SK-N-SH (cell line): ENCODE results near the gene TMEM80. TPM values are rescaled to one million over a fixed set of nuclear protein-coding genes. Genes with fewer than 3 reads are reported as not detected.
"Not testable (repeated sequence)": the region's sequence is repeated elsewhere in the genome, so short reads cannot be mapped to it uniquely, and the experiment has no call there.

Experiments used
- CTCF ChIA-PET: fragments of 300-600, 350-600 bp; formaldehyde crosslinking; extraction: SDS; loops from one replicate; lab custom pipeline; 2021; lab: Yijun Ruan, JAX
- POLR2A ChIA-PET: fragments of 350-600 bp; sonication (Branson Sonifier 250); formaldehyde crosslinking; extraction: SDS; loops from one replicate; lab custom pipeline; 2020; ENCODE audit warnings: antibody characterized with exemption, inconsistent platforms; lab: Yijun Ruan, JAX
- DNase-seq: peaks from one replicate; pipeline ENCODE4 v3.0.0; 2012
- H2AFZ ChIP-seq: fragments of 200-600 bp; sonication (generic); 2 replicates; pipeline ENCODE4 v1.8.1; 2016; ENCODE audit warnings: antibody characterized with exemption, mild to moderate bottlenecking, low read depth
- H3F3A ChIP-seq: fragments of 200-600 bp; sonication (generic); replicated peaks from 2 replicates; pipeline ENCODE3; 2016; ENCODE audit warnings: antibody characterized with exemption, mild to moderate bottlenecking; ENCODE audit not compliant: insufficient read depth
- H3K27ac ChIP-seq, 2 experiments: fragments of 200-500 bp in 1 of 2; fragments of 200-600 bp in 1 of 2; sonication (Bioruptor generic) in 1 of 2; sonication (generic), shearing (Covaris generic) in 1 of 2; 2 replicates each; pipeline versions ENCODE4 v1.5.1 to v1.6.1; 2014 to 2016; ENCODE audit warnings: low read depth in 2 of 2, inconsistent platforms in 1 of 2, low read length in 1 of 2, mild to moderate bottlenecking in 1 of 2, mixed read lengths in 1 of 2
- H3K27me3 ChIP-seq: fragments of 200-600 bp; sonication (generic), shearing (Covaris generic); 2 replicates; pipeline ENCODE4 v1.6.1; 2016; ENCODE audit warnings: mixed run types; ENCODE audit not compliant: insufficient read depth
- H3K36me3 ChIP-seq, 2 experiments: fragments of 200-500 bp in 1 of 2; fragments of 200-600 bp in 1 of 2; sonication (Bioruptor generic) in 1 of 2; sonication (generic) in 1 of 2; replicated peaks in 1 of 2; 2 replicates each; pipeline versions ENCODE3 to v1.5.1; 2014 to 2016; ENCODE audit warnings: low read length in 1 of 2, mild to moderate bottlenecking in 1 of 2; ENCODE audit not compliant: insufficient read depth in 2 of 2, control insufficient read depth in 1 of 2
- H3K4me1 ChIP-seq, 2 experiments: fragments of 200-500 bp in 1 of 2; fragments of 200-600 bp in 1 of 2; sonication (Bioruptor generic) in 1 of 2; sonication (generic), shearing (Covaris generic) in 1 of 2; 2 replicates each; pipeline versions ENCODE4 v1.5.1 to v1.6.1; 2014 to 2016; ENCODE audit warnings: low read depth in 1 of 2, low read length in 1 of 2, mixed run types in 1 of 2; ENCODE audit not compliant: insufficient read depth in 2 of 2, control insufficient read depth in 1 of 2
- H3K4me2 ChIP-seq: fragments of 200-600 bp; sonication (generic), shearing (Covaris generic); 2 replicates; pipeline ENCODE4 v1.6.1; 2017; ENCODE audit warnings: mixed run types
- H3K4me3 ChIP-seq, 2 experiments: fragments of 200-500 bp in 1 of 2; fragments of 200-600 bp in 1 of 2; sonication (Bioruptor generic) in 1 of 2; sonication (generic), shearing (Covaris generic) in 1 of 2; 2 replicates each; pipeline versions ENCODE4 v1.5.1 to v1.8.1; 2014 to 2016; ENCODE audit warnings: low read depth in 2 of 2, inconsistent platforms in 1 of 2, low read length in 1 of 2, mild to moderate bottlenecking in 1 of 2, mixed read lengths in 1 of 2, moderate library complexity in 1 of 2
- H3K79me2 ChIP-seq: fragments of 200-600 bp; sonication (generic); 2 replicates; pipeline ENCODE4 v1.8.1; 2017; ENCODE audit warnings: mild to moderate bottlenecking; ENCODE audit not compliant: insufficient read depth
- H3K9ac ChIP-seq: fragments of 200-600 bp; sonication (generic); 2 replicates; pipeline ENCODE4 v1.6.1; 2017; ENCODE audit warnings: mixed run types
- H3K9me2 ChIP-seq: fragments of 200-600 bp; sonication (generic); 2 replicates; pipeline ENCODE4 v1.6.1; 2017; ENCODE audit warnings: mixed run types
- H3K9me3 ChIP-seq: fragments of 200-600 bp; sonication (generic); 2 replicates; pipeline ENCODE4 v1.6.1; 2017; ENCODE audit warnings: mixed run types, mild to moderate bottlenecking, moderate library complexity
- H4K20me1 ChIP-seq: fragments of 200-600 bp; sonication (generic); 2 replicates; pipeline ENCODE4 v1.6.1; 2017; ENCODE audit warnings: mild to moderate bottlenecking, mixed run types; ENCODE audit not compliant: insufficient read depth
- CHD2 ChIP-seq: fragments of 150-350 bp; IDR thresholded peaks from 2 replicates; pipeline ENCODE4 v1.6.1; 2018; ENCODE audit warnings: low read length; ENCODE audit not compliant: partially characterized antibody
- CTCF ChIP-seq: fragments of 200-600 bp; sonication (generic); IDR thresholded peaks from 2 replicates; pipeline ENCODE4 v1.6.1; 2017; ENCODE audit warnings: antibody characterized with exemption, mild to moderate bottlenecking, moderate library complexity
- EP300 ChIP-seq, 2 experiments: IDR thresholded peaks; 2 replicates each; pipeline versions ENCODE4 v1.4.0 to v1.6.1; 2012; ENCODE audit warnings: borderline replicate concordance in 1 of 2, low read depth in 1 of 2, low read length in 1 of 2
- EZH2phosphoT487 ChIP-seq: fragments of 200-600 bp; sonication (generic); IDR thresholded peaks from 2 replicates; pipeline ENCODE4 v1.6.1; 2017; ENCODE audit warnings: low read depth, mixed run types, mild to moderate bottlenecking, antibody characterized with exemption, moderate library complexity, borderline replicate concordance
- FOXJ3 ChIP-seq: sonication (generic); formaldehyde crosslinking; IDR thresholded peaks from 2 replicates; pipeline ENCODE4 v1.5.1; 2020; ENCODE audit warnings: mild to moderate bottlenecking, missing genetic modification reagents
- FOXM1 ChIP-seq: IDR thresholded peaks from 2 replicates; pipeline ENCODE4 v1.4.0; 2012; ENCODE audit warnings: low read depth, mild to moderate bottlenecking
- IRF3 ChIP-seq: fragments of 150-350 bp; IDR thresholded peaks from 2 replicates; pipeline ENCODE4 v1.6.1; 2016; ENCODE audit warnings: mild to moderate bottlenecking, low read depth, low read length
- MEF2A ChIP-seq: IDR thresholded peaks from 2 replicates; pipeline ENCODE4 v1.4.0; 2012; ENCODE audit warnings: low read depth, borderline replicate concordance
- RAD21 ChIP-seq: IDR thresholded peaks from 2 replicates; pipeline ENCODE4 v1.6.1; 2012; ENCODE audit warnings: mild to moderate bottlenecking, low read length
- SIN3A ChIP-seq: IDR thresholded peaks from 2 replicates; pipeline ENCODE4 v1.6.1; 2012; ENCODE audit warnings: low read depth, mild to moderate bottlenecking, low read length, moderate library complexity, borderline replicate concordance
- SMC3 ChIP-seq: IDR thresholded peaks from 2 replicates; pipeline ENCODE4 v1.6.1; 2012; ENCODE audit warnings: low read depth, low read length, improper control_type of control experiment
- TCF12 ChIP-seq: IDR thresholded peaks from 2 replicates; pipeline ENCODE4 v1.4.0; 2012
- WGBS: methylation state at CpG from one replicate; pipeline ENCODE4 v1.1.6; 2017; ENCODE audit warnings: low lambda C conversion rate; 5-methylcytosine and 5-hydroxymethylcytosine counted together
- polyA plus RNA-seq, 3 experiments: library from polyadenylated mRNA; depleted of rRNA; stranded (reverse); fragments of >200 nt; gene quantifications; 2 replicates each; pipeline ENCODE4 v1.2.3, GENCODE V29; 2012

Gene TMEM80
- polyA plus RNA-seq, 1 of the 3 experiments (the other 2 are of a cell fraction): 40.4 TPM

DNA sequence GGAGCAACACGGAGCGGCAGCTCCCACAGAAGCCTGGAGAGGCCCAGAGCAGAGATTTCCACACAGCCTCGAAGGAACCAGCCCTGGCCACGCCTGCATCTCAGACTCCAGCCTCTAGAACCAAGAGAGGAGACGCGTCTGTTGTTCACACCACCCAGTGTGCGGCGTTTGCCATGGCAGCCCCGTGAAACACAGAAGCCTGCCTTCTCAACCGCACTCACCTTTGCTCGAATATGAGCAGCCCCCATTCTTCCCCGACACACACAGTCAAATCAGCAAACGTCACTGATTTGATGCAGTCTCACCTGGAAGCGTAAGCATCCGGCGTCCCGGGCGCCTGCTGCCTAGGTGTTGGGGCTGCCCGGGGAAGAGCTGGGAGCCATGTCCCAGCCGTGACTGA, 37.5 kb downstream of the TMEM80 start:
- WGBS: 69% methylated on average over 6 of the region's 20 CpGs
- Histone ChIP-seq H3K9me2 (no peaks in the 10 kb centered on the region), H3K4me1 (peaks cover 0 to 3% of the 10 kb centered on the region in 2 experiments; a peak in 1 of 4 replicates), H3F3A (no peaks in the 10 kb centered on the region), H4K20me1 (no peaks in the 10 kb centered on the region), H3K79me2 (no peaks in the 10 kb centered on the region), H3K27me3 (no peaks in the 10 kb centered on the region; the same call in 1 of the 2 replicates), H3K4me2 (no peak overlapping the region), H3K9ac (no peak overlapping the region), H3K9me3 (no peaks in the 10 kb centered on the region), H2AFZ (no peak overlapping the region), H3K27ac (no peak overlapping the region), H3K4me3 (no peak overlapping the region), H3K36me3 (no peaks in the 10 kb centered on the region)
- TF ChIP-seq CHD2: no peak
- TF ChIP-seq IRF3: no peak
- TF ChIP-seq EZH2phosphoT487: no peak
- no peak for TF ChIP-seq EP300 (IDR thresholded peaks at IDR 0.05; ENCODE audit: borderline replicate concordance in 1 of 2, low read depth in 1 of 2, low read length in 1 of 2)
- TF ChIP-seq CTCF: no peak
- TF ChIP-seq FOXM1: no peak
- ChIA-PET POLR2A (no interaction called here), CTCF (interaction anchor here (1.1 kb wide), 1 partner anchor 11 kb away, joined by 3 read pairs; no protein-coding TSS in a partner anchor)
- DNase-seq: no peak

DNA sequence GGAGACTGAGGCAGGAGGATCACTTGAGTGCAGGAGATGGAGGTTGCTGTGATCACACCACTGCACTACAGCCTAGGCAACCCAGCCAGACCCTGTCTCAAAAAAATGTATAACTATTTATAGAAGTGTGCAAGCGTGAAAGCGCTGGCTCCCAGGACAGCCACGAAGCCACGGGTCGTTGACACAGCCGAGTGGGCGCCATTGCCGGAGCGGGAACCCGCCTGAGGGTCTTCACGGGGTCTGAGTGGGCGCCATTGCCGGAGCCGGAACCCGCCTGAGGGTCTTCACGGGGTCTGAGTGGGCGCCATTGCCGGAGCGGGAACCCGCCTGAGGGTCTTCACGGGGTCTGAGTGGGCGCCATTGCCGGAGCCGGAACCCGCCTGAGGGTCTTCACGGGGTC, 38.9 kb downstream of the TMEM80 start:
- WGBS: 88% methylated on average over 22 of the region's 26 CpGs
- H3K4me2 ChIP-seq, H3F3A ChIP-seq, H4K20me1 ChIP-seq, DNase-seq, H3K79me2 ChIP-seq, H3K27me3 ChIP-seq, H3K27ac ChIP-seq, CTCF ChIA-PET, H3K9me3 ChIP-seq, H3K9ac ChIP-seq, POLR2A ChIA-PET, H3K4me3 ChIP-seq, H3K36me3 ChIP-seq, H2AFZ ChIP-seq, H3K4me1 ChIP-seq, H3K9me2 ChIP-seq: not testable (repeated sequence)

GRCh38 chr11:737366-737765, 41.8 kb downstream of the TMEM80 start:
- no peak overlapping the region for H3K4me3 ChIP-seq
- POLR2A ChIA-PET: no interaction called here
- H3K27me3 ChIP-seq: no peaks in the 10 kb centered on the region; the same call in 1 of the 2 replicates
- H3K9ac ChIP-seq: no peak overlapping the region
- H3K9me3 ChIP-seq: no peaks in the 10 kb centered on the region
- H3K4me1 ChIP-seq: no peaks in the 10 kb centered on the region
- no peaks in the 10 kb centered on the region for H3F3A ChIP-seq
- H3K79me2 ChIP-seq: no peaks in the 10 kb centered on the region
- H3K9me2 ChIP-seq: no peaks in the 10 kb centered on the region
- 68% methylated on average over 11 of the region's 11 CpGs for WGBS
- no peak for DNase-seq
- no peak overlapping the region for H2AFZ ChIP-seq
- no peaks in the 10 kb centered on the region for H4K20me1 ChIP-seq
- H3K27ac ChIP-seq: no peak overlapping the region
- no peak overlapping the region for H3K4me2 ChIP-seq
- TF ChIP-seq SIN3A (no peak), SMC3 (no peak), MEF2A (no peak), IRF3 (no peak), CTCF (no peak), RAD21 (no peak), FOXJ3 (CRISPR knock-in tag) (no peak), TCF12 (no peak)
- TF ChIP-seq, all 33 proteins: peak for 0
- CTCF ChIA-PET: interaction anchor here (2.4 kb wide), 1 partner anchor 14 kb away, joined by 7 read pairs; no protein-coding TSS in a partner anchor
- no peaks in the 10 kb centered on the region for H3K36me3 ChIP-seq
